Measurements from ENCODE around the gene RUFY4.

- TF ChIP-seq CTCF (conservative IDR thresholded peaks at IDR 0.05; ENCODE audit: low read depth in 2 of 2) (no peak), EZH2phosphoT487 (IDR thresholded peaks at IDR 0.05; ENCODE audit: unreplicated experiment) (no peak), JUNB (IDR thresholded peaks at IDR 0.05; ENCODE audit: unreplicated experiment) (no peak), CREB1 (CRISPR knock-in tag; IDR thresholded peaks at IDR 0.05; ENCODE audit: low read depth) (no peak)
Measured at GRCh38 chr2:218089259-218089658, 20.2 kb downstream of the RUFY4 start.

Data from GM23338 (cell line).